ENCODE results near the gene VAV1. TPM values are rescaled to one million over a fixed set of nuclear protein-coding genes. Genes with fewer than 3 reads are reported as not detected.
A peak's percentile ranks its signal among the peaks of the same experiment; 100 is the strongest.

VAV1 gene
- total RNA-seq, 1 donor from 2014 or later, result not detected

DNA sequence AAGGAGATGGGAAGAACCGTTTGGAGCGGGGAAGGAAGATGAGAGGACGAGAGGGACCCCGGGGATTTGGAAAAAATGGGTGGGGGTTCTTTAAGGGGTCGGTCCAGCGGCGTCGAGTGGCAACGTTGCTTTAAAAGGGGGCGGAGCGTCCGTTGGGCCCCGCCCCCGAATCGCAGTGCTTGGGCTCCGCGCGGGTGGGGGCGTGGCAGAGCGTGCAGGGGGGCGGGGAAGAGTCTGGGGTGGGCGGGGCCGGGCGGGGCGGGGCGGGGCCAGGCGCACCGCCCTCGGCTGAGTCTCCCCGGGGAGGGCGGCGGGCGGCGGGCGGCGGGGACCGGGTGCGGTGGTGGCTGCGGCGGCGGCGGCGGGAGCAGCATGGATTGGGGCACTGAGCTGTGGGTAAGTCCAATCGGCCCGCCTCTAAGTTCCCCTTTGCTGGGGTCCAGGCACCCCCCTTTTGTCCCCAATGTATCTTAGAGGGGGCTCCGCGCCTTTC is 33.1 kb upstream of the VAV1 start, which contains the start of gene TRIP10:
Gene TRIP10, plus strand, starts transcription at position 291 of the 493 bp plus-strand sequence. Its CDS starts 82 bp downstream, at position 373.
- TF ChIP-seq, protein P1, sequence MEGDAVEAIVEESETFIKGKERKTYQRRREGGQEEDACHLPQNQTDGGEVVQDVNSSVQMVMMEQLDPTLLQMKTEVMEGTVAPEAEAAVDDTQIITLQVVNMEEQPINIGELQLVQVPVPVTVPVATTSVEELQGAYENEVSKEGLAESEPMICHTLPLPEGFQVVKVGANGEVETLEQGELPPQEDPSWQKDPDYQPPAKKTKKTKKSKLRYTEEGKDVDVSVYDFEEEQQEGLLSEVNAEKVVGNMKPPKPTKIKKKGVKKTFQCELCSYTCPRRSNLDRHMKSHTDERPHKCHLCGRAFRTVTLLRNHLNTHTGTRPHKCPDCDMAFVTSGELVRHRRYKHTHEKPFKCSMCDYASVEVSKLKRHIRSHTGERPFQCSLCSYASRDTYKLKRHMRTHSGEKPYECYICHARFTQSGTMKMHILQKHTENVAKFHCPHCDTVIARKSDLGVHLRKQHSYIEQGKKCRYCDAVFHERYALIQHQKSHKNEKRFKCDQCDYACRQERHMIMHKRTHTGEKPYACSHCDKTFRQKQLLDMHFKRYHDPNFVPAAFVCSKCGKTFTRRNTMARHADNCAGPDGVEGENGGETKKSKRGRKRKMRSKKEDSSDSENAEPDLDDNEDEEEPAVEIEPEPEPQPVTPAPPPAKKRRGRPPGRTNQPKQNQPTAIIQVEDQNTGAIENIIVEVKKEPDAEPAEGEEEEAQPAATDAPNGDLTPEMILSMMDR (IDR thresholded peaks at IDR 0.05; ENCODE audit: unreplicated experiment), result no peak
- no peaks in the 10 kb centered on the region for H3K9me3 Mint-ChIP-seq
- H3K27me3 Mint-ChIP-seq (ENCODE audit: low read depth), result no peaks in the 10 kb centered on the region
- H3K36me3 Mint-ChIP-seq, result peaks cover 11% of the 10 kb centered on the region
- H3K4me3 Mint-ChIP-seq, result peak within 1 kb of the TSS; percentile 98
- peak within 1 kb of the TSS; percentile 98 for H3K27ac Mint-ChIP-seq
- H3K4me1 Mint-ChIP-seq, result peaks cover 64% of the 10 kb centered on the region
- DNase-seq (ENCODE audit: low spot score in 2 of 2, unreplicated experiment in 2 of 2), result peak; percentile 78 to 84

DNA sequence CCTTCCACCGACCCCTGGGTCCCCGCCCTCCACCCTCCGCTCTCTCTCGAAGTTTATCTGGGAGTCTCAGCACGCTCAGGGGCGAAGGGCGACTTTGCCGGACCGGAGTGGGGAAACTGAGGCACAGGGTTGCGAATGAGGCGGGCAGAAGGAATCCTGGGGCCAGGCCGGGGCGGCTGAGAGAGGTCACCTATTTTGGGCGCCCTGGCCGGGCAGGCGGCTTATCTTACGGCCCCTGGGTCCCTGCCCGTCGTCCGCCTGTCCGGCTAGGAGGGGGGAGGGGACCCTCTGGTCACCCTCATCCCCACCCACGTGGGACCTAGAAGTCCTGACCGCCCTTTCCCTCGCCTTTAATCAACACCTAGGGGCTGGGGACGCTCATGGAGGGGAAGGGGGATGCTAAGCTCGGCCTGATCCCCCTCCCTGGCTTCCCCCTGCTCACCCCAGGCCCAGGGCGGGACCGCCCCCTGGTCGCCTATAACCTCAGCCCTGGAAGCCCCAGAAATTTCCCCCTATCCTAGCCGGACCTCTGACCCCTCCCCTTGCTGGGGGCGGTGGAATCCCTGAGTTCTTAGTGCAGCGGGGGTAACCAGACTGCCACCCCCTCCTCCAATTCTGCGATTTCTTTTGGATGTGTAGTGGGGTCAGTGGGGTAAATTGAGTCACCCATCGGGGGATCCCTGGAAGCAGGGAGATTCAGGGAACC is 32.5 kb upstream of the VAV1 start:
- H3K4me1 Mint-ChIP-seq, result peaks cover 68% of the 10 kb centered on the region
- TF ChIP-seq, protein P1 (IDR thresholded peaks at IDR 0.05; ENCODE audit: unreplicated experiment), result no peak
- no peaks in the 10 kb centered on the region for H3K27me3 Mint-ChIP-seq (ENCODE audit: low read depth)
- no peaks in the 10 kb centered on the region for H3K9me3 Mint-ChIP-seq
- peak overlapping the region; percentile 81 for H3K4me3 Mint-ChIP-seq
- DNase-seq (ENCODE audit: low spot score in 2 of 2, unreplicated experiment in 2 of 2), result no peak
- peaks cover 11% of the 10 kb centered on the region for H3K36me3 Mint-ChIP-seq
- peak overlapping the region; percentile 76 for H3K27ac Mint-ChIP-seq

DNA sequence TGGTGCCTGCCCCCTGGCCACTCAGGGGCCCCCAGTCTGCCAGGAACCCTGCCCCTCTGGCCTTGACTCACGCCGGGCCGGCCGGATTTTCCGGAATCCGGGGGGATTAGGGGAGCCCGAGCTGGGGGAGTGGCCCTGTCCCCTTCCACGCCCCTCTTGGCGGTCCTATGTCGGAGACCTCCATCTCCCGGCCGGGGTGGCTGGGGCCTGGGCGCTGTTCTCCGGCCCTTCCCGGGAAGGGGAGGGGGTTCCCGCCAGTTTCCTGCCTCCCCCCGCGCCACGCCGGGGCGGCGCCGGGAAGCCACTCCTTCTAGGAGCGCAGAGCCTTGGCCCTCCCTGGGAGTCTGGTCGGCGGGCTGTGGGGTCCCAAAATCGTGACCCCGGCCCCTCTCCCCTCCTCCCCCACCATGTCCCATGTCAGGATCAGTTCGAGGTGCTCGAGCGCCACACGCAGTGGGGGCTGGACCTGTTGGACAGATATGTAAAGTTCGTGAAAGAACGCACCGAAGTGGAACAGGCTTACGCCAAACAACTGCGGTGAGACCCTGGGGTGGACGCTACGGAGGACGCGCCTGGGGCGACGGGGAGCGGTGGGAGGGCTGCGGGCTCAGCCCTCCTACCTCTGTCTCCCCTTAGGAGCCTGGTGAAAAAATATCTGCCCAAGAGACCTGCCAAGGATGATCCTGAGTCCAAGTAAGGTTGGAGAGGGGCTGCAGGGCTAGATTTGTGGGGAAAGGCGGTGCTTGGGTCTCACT is 31.7 kb upstream of the VAV1 start:
- peaks cover 69% of the 10 kb centered on the region for H3K4me1 Mint-ChIP-seq
- H3K36me3 Mint-ChIP-seq, result peaks cover 14% of the 10 kb centered on the region
- peak in 1 of 2 experiments; percentile 61 for DNase-seq (ENCODE audit: low spot score in 2 of 2, unreplicated experiment in 2 of 2)
- peak overlapping the region; percentile 91 for H3K27ac Mint-ChIP-seq
- TF ChIP-seq, protein P1 (IDR thresholded peaks at IDR 0.05; ENCODE audit: unreplicated experiment), result no peak
- H3K4me3 Mint-ChIP-seq, result peak overlapping the region; percentile 81
- H3K9me3 Mint-ChIP-seq, result no peaks in the 10 kb centered on the region
- no peaks in the 10 kb centered on the region for H3K27me3 Mint-ChIP-seq (ENCODE audit: low read depth)

DNA sequence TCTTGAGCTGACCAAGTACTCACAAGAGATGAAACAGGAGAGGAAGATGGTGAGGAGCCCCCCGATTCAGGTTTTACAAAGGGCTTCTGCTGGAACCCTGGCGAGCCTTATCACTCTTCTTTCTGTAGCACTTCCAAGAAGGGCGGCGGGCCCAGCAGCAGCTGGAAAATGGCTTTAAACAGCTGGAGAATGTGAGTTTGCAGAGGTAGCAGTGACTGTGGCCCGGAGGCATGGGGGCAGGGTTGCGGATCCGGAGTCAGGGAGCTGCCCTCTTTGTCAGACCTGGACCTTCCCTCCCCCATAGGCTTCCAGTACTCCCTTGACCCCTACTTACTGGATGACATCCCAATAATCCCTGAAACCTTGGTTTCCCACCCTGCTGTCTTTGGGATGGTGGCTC is 29.4 kb upstream of the VAV1 start:
- TF ChIP-seq, protein P1 (IDR thresholded peaks at IDR 0.05; ENCODE audit: unreplicated experiment), result no peak
- Mint-ChIP-seq H3K4me1 (peaks cover 57% of the 10 kb centered on the region), H3K36me3 (peaks cover 25% of the 10 kb centered on the region), H3K27me3 (ENCODE audit: low read depth) (no peaks in the 10 kb centered on the region), H3K27ac (peak overlapping the region; percentile 86), H3K4me3 (peak overlapping the region; percentile 42), H3K9me3 (no peaks in the 10 kb centered on the region)
- DNase-seq (ENCODE audit: low spot score in 2 of 2, unreplicated experiment in 2 of 2), result no peak

DNA sequence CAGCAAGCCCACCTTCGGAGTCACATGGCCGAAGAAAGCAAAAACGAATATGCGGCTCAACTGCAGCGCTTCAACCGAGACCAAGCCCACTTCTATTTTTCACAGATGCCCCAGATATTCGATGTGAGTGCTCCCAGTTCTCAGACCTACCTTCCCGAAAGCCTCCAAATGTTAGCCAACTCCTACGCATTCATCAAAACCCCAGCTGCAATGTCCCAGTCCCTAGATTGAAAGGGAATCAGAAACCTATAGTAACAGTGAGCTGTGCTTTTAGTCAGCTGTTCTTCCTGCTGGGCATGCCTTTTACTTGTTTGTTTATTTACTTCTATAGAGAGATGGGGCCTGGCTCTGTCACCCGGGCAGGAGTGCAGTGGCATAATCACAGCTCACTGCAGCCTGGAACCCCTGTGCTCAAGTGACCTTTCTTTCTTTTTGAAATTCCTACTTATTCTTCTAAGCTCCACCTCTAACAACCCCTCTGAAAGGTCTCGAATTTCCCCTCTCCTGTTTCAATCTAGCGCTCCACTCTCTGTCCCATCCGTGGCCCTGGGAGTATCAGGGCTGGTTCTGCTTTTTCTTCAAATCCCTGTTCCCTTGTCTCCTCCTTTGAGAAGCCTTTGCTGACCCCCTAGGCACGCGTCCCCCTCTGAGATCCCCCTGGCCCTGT is 28.7 kb upstream of the VAV1 start:
- TF ChIP-seq, protein P1 (IDR thresholded peaks at IDR 0.05; ENCODE audit: unreplicated experiment), result no peak
- Mint-ChIP-seq H3K4me1 (peaks cover 49% of the 10 kb centered on the region), H3K9me3 (no peaks in the 10 kb centered on the region), H3K27me3 (ENCODE audit: low read depth) (no peaks in the 10 kb centered on the region), H3K4me3 (peak overlapping the region; percentile 34), H3K36me3 (peaks cover 32% of the 10 kb centered on the region), H3K27ac (peak overlapping the region; percentile 96)
- no peak for DNase-seq (ENCODE audit: low spot score in 2 of 2, unreplicated experiment in 2 of 2)
